GM19099 (cell line): ENCODE data around the gene BAMBI.

ENCODE experiments used
- POLR2A ChIP-seq: IDR thresholded peaks from 3 replicates; pipeline ENCODE4 v1.6.1; 2011; ENCODE audit warnings: low read depth; ENCODE audit not compliant: insufficient read length; ENCODE audit errors: extremely low read depth

The BAMBI gene

GRCh38 chr10:28668363-28669226, 8.7 kb upstream of the BAMBI start:
- TF ChIP-seq POLR2A, result no peak

DNA sequence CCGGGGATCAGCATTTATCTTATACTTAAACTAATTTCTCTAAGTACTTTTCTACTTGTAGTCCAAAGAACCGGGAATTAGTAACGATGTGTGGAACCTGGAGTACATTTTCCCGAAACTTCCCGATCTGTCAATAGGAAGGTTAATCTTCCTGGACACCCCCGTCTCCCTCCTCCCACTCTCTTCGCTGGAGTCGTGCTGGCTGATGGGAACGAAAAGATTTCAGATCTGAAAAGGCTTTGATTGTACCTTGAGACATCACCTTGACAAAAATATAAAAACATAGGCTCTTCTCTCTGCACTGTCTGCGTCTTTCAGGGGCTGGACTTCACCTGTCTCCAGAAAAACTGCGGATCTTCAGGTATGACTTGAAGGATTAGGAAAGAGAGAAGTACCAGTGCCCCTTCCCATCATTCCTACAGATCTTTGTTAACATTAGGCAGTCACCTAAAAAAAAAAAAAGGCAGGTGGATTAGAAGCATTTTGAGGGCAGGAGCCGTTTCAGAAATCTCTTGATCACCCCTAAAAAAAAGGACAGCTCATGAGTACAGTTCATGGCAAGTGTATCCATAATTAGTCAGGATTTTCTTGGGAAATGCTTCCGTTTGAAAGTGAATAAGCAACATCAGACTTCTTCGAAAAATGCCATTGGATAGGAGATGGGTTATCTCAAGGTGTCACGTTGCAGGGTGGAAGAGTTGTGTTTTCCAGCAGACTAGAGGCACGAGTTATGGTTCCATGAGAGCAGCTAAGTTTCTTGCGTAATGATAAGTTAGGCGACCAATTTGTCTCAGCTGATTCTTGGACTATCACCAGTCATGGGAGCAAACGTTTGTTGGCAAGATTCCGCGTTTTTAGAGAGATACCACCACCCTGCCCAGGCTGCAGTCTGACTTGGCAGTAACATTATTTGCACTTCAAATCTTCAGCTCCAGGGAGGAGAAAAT, 7.8 kb upstream of the BAMBI start:
- TF ChIP-seq POLR2A, result no peak

GRCh38 chr10:28674782-28675181, 2.5 kb upstream of the BAMBI start:
- no peak for TF ChIP-seq POLR2A

DNA sequence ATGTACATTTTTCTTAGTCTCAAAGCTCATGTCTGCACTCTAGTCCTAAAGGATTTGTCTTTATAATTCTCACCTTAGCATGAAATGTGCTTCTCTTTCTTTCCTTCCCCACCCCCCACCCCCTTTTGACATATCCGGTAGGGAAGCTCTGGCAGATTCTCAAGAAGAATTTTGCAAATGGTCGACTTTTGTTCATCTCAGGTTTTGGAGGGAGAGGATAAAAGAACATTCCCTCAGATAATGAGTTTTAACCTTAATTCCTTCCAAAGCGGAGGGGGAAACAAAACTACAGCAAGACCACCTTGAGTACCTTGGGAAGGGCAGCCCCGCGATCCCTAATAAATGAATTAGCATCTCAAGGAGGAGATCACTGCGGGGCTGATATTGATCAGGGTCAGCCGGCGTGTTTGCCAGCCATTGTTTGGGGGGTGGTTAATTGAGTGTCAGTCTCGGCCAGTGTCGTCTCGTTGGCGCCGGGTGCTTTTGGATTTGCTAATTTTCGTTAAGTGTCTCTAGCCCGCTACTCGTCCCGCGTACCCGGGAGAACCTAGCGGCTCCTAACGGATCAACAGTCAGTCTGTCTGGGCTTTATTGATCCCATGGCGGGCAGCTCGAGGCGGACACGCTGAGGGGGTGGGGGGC, 874 bp upstream of the BAMBI start:
- TF ChIP-seq POLR2A, result no peak

DNA sequence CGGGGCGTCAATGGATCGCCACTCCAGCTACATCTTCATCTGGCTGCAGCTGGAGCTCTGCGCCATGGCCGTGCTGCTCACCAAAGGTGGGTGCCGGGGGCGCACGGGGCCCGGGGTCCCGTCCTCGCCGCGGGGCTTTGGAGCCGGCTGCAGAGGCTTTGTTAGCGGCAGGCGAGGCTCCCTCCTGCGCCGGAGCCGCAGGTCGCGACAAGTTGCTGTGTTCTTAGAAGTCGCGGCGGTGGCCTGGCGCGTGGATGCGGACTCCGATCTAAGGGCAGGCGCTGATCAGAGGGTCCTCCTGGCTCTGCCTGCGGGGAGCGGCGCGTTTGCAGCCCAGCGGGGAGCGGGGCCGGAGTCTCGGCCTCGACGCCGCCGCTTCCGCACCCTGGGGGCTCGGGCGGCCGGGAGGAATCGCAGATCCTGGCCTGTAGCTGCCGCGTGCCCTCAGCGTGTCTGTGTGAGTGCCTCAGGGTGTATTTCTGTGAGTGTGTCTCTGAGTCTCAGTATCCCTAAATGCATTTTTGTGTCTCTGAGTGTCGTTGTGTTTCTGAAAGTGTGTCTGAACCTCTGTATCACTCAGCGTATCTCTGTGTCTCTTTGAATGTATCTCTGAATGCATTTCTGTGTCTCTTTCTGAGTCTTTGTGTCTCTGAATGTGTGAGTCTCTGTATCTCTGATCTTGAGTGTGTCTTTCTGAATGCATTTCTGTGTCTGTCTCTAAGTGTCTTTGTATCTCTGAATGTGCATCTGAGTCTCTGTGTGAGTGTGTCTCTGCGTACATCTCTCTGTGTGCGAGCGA, 766 bp downstream of the BAMBI start:
- no peak for TF ChIP-seq POLR2A

DNA sequence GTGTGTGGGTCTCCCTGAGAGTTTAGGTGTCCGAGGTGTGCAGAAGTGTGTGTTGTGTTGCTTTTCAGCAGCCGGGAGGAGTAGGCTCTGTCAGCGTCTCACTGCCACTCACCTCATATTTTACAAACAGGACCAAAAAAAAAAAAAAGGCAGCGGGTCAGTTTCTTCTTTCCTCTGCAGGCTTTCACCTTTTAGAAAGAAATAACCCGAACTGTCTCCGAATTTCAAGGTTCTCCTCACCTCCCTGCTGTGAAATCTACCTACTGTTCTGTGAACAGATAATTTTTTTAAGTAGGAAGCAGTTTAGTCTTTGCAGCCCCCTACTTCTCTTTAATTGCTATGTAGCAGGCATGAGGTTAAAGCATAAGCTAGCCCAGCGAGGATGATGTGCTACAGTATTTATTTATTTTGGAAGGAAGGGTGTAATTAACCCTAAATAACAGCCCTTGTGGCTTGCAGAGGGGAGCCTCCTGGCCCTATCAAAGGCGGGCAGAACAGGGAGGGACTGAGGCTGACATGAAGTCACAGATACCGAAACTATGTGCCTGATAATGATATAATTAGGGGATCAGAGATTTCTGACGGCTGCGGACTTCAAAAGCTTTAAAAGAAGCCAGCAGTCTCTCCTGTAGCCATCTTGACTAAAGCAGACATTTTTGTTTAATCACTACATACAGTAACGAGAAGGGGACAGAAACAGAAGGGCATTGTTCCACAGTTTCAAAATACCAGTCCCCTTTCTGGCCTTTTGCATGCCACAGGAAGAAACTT, 1.6 kb downstream of the BAMBI start:
- no peak for TF ChIP-seq POLR2A

DNA sequence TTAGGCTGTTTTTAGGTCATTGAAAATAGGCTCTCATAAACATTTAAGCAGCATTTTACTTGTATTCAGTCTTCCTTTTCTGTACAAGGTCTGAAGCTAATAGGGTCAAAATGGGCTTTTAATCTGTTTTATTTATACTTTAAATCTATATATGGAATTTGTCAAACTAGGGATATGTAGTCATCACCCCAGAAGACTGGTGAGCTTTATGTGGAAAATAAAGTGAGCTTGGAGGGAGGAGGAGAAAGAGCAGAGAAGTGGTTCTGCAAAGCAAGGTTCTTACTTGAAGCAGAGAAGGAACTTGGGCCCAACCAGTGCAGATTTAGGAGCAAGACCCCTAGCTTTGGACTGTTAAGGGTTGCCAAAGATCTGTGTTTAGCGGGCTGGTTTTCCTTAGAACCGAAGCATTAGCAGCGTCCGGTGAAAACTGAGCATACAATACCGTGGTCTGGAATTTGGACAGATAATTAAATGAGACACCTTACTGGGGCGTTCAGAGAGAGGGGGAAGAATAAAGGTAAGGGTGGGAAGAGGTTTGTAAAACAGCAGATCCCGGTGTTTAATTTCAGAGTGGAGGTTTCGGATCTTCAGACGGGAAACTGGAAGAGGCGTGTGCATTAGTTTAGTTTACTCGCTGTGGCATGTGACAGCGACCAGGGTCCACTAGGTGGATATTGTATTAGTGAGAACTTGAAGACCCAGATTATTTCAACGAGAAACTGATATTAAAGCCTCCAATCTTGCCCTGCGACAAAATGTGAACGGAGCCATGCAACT, 2.4 kb downstream of the BAMBI start:
- no peak for TF ChIP-seq POLR2A

GRCh38 chr10:28680358-28680752, 3.0 kb downstream of the BAMBI start:
- TF ChIP-seq POLR2A, result no peak

DNA sequence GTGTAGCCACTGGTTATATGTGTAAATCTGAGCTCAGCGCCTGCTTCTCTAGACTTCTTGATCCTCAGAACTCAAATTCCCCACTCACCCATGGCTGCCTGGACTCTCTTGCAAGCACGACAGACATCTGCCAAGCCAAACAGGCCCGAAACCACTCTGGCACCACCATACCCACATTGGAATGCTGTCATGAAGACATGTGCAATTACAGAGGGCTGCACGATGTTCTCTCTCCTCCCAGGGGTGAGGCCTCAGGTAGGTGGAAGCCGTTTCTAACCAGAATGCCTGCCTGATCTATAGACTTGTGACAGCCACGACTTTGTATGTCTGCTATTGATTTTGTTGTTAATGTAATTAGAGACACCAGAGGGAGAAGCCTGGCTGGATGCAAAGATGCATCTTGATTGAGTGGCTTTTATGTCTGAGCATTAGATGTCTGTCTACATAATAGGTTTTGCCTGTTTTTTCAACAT, 4.0 kb downstream of the BAMBI start:
- TF ChIP-seq POLR2A, result no peak

- no peak for TF ChIP-seq POLR2A
Observed at GRCh38 chr10:28681928-28682750, 4.8 kb downstream of the BAMBI start.

- no peak for TF ChIP-seq POLR2A
Observed at GRCh38 chr10:28684157-28684985, 7.0 kb downstream of the BAMBI start.
